Calu3 (cell line): ENCODE data around the gene CDX2. TPM values are rescaled to one million over a fixed set of nuclear protein-coding genes. Genes with fewer than 3 reads are reported as not detected.

Source experiments
- BruUV-seq: library from RNA; stranded (reverse); fragments of 400-500 nt; replicated peaks from 2 replicates; lab custom pipeline; 2021; lab: Mats Ljungman, UMichigan
- CTCF ChIA-PET: fragments of 300-600 bp; sonication (Branson Sonifier 250); formaldehyde crosslinking; loops from one replicate; lab custom pipeline; 2022; ENCODE audit warnings: antibody characterized with exemption; lab: Charles Lee
- DNase-seq: peaks from one replicate; pipeline ENCODE4 v3.0.0; 2022
- H3K27ac Mint-ChIP-seq: one replicate; pipeline ENCODE4 v1.8.0; 2022; ENCODE audit warnings: mixed read lengths; ENCODE audit not compliant: unreplicated experiment
- H3K27me3 Mint-ChIP-seq: one replicate; pipeline ENCODE4 v1.8.0; 2022; ENCODE audit warnings: mixed read lengths; ENCODE audit not compliant: unreplicated experiment
- H3K36me3 Mint-ChIP-seq: one replicate; pipeline ENCODE4 v1.8.0; 2022; ENCODE audit warnings: mild to moderate bottlenecking, moderate library complexity, mixed read lengths; ENCODE audit not compliant: insufficient read depth, unreplicated experiment
- H3K4me1 Mint-ChIP-seq: one replicate; pipeline ENCODE4 v1.8.0; 2022; ENCODE audit warnings: mild to moderate bottlenecking, low read depth, mixed read lengths; ENCODE audit not compliant: unreplicated experiment
- H3K4me3 Mint-ChIP-seq: one replicate; pipeline ENCODE4 v1.8.0; 2022; ENCODE audit warnings: mild to moderate bottlenecking, low read depth, moderate library complexity, mixed read lengths; ENCODE audit not compliant: unreplicated experiment
- H3K9me3 Mint-ChIP-seq: one replicate; pipeline ENCODE4 v1.8.0; 2022; ENCODE audit warnings: low read depth, mixed read lengths; ENCODE audit not compliant: unreplicated experiment
- intact Hi-C: fragments of 100-400 bp; cut with micrococcal nuclease; formaldehyde crosslinking; loops from one replicate; pipeline ENCODE4 v1.10.0; 2022; ENCODE audit not compliant: unreplicated experiment
- total RNA-seq: library from RNA; stranded (reverse); gene quantifications from 2 replicates; pipeline ENCODE4 v1.2.3, GENCODE V29; 2022
- TF ChIP-seq, protein P1 (sequence below): fragments of 200-600 bp; IDR thresholded peaks from one replicate; pipeline ENCODE4 v1.8.0; 2022; ENCODE audit warnings: antibody characterized with exemption; ENCODE audit not compliant: unreplicated experiment

Gene CDX2
- total RNA-seq, 1 experiment from 2014 or later, result not detected

DNA sequence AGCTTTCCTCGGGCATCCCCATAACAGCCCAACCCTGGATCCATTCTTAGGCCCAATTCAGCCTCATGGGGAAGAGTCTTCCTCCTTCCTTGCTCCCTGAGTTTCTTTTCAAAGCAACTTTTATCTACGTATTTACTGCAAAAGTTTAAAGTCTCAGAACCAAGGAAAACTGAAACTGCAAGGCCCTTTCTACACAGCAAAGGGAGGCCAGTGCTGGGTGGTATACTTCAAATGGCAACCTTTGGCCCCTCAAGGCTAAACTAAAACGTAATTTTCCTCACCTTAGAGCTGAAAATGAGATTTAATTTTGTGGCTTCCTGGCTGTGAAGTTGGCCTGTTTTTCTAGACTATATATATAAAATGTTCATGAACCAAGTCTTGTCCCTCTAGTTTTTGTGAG, 5.6 kb downstream of the CDX2 start:
- peaks cover 4% of the 10 kb centered on the region for H3K36me3 Mint-ChIP-seq
- intact Hi-C loops, result no loop called here
- peaks cover 19% of the 10 kb centered on the region for H3K4me1 Mint-ChIP-seq
- no peak overlapping the region for H3K4me3 Mint-ChIP-seq
- no TSS peak for BruUV-seq
- TF ChIP-seq, protein P1, sequence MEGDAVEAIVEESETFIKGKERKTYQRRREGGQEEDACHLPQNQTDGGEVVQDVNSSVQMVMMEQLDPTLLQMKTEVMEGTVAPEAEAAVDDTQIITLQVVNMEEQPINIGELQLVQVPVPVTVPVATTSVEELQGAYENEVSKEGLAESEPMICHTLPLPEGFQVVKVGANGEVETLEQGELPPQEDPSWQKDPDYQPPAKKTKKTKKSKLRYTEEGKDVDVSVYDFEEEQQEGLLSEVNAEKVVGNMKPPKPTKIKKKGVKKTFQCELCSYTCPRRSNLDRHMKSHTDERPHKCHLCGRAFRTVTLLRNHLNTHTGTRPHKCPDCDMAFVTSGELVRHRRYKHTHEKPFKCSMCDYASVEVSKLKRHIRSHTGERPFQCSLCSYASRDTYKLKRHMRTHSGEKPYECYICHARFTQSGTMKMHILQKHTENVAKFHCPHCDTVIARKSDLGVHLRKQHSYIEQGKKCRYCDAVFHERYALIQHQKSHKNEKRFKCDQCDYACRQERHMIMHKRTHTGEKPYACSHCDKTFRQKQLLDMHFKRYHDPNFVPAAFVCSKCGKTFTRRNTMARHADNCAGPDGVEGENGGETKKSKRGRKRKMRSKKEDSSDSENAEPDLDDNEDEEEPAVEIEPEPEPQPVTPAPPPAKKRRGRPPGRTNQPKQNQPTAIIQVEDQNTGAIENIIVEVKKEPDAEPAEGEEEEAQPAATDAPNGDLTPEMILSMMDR, result no peak
- no peak overlapping the region for H3K27ac Mint-ChIP-seq
- peaks cover 29% of the 10 kb centered on the region for H3K27me3 Mint-ChIP-seq
- no peaks in the 10 kb centered on the region for H3K9me3 Mint-ChIP-seq
- DNase-seq, result no peak
- CTCF ChIA-PET, result no interaction called here

DNA sequence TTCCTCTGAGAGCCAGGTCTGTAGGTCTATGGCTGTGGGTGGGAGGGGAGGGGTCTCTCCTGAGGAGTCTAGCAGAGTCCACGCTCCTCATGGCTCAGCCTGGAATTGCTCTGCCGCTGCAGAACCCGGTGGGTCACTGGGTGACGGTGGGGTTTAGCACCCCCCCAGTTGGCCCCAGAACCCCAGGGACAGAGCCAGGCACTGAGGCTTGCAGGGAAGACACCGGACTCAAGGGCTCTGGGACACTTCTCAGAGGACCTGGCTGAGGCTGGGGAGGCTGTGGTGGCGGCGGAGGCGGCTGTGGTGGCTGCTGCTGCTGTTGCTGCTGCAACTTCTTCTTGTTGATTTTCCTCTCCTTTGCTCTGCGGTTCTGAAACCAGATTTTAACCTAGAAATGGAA, 6.1 kb downstream of the CDX2 start:
- DNase-seq, result no peak
- Mint-ChIP-seq H3K27me3 (peaks cover 24% of the 10 kb centered on the region), H3K9me3 (no peaks in the 10 kb centered on the region), H3K4me3 (no peak overlapping the region), H3K36me3 (peaks cover 4% of the 10 kb centered on the region), H3K27ac (no peak overlapping the region), H3K4me1 (peaks cover 17% of the 10 kb centered on the region)
- intact Hi-C loops, result no loop called here
- BruUV-seq, result no TSS peak
- TF ChIP-seq, protein P1, result no peak
- CTCF ChIA-PET, result no interaction called here

DNA sequence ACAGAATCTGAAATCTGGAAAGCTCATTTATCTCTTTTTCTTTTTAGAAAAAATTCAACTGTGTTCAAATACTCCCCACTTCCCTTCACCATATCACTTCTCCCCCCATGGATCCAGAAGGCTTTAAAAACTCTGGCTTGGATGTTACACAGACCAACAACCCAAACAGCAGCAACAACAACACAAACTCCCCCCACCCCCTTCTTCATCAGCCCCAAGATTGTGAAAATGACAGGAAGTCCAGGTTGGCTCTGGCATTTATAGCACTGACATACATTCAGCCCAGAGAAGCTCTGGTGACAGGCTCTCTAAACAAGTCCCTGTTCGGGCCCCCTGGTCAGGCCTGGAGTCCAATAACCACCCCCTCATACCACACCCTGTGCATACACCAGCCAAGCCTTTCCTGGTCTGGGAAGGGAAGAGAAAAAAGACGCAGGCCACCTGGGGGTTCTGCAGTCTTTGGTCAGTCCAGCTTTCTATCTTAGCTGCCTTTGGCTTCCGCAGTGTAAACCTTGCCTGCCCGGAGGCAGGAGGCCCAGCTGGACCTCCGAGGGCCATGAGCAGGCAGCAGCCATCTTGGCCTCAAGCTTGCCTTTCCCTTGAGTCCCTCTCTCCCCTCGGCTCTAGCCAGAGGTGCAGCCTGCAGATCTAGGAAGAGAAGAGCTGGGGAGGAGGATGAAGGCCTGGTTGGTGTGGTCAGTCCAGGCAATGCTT, 6.8 kb downstream of the CDX2 start:
- H3K4me3 Mint-ChIP-seq, result peak overlapping the region; percentile 66
- peaks cover 4% of the 10 kb centered on the region for H3K36me3 Mint-ChIP-seq
- H3K4me1 Mint-ChIP-seq, result peaks cover 10% of the 10 kb centered on the region
- no peaks in the 10 kb centered on the region for H3K9me3 Mint-ChIP-seq
- intact Hi-C loops, result no loop called here
- peak overlapping the region; percentile 29 for H3K27ac Mint-ChIP-seq
- TF ChIP-seq, protein P1, result no peak
- CTCF ChIA-PET, result interaction anchor here (0.7 to 1.5 kb wide), 3 partner anchors 47 to 343 kb away, joined by 3 read pairs; no protein-coding TSS in a partner anchor
- H3K27me3 Mint-ChIP-seq, result peaks cover 17% of the 10 kb centered on the region
- no TSS peak for BruUV-seq
- no peak for DNase-seq

DNA sequence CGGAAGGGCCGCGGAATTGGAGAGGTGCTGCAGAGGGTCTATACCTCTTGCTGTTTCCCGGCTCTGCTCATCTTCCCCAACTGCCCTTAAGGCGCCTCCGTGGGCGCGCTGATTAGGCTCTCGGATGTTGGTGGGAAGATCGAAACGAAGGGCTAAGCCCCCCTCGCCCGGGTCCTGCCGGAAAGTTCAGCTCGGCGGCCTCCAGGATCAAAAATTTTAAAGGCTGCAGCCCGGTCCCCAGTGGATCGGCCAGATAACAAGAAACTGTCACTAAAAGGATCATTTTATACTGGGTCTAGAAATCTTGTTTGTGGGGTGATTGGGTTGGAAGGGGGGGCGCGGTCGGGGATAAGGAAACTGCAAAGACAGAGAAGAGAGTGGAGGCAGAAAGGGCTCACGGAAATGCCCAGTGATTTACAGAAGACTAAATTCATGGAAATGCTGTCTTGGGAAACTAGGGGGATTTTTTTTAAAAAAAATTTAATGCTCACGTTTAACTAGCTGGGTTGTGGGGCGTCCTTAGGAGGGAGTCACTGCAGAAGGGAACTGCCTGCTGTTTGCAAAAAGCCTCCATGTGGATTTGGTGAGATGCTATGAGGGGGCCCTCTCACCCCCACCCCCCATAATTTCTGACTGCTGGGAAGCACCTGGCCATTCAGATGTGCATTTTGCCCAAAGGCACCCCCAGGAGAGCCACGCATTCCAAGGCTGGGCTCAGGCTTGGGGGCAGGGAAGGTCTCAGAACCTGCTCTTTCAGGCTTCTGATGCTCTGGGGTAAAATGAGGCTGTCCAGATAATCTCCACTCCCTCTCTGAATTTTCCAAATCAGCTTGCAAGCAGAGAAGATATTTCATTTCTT, 7.7 kb downstream of the CDX2 start:
- CTCF ChIA-PET, result interaction anchor here (0.7 to 1.7 kb wide), 6 partner anchors 8 to 342 kb away, joined by 3 to 5 read pairs (median 3); partner anchors contain the start of gene CDX2
- H3K9me3 Mint-ChIP-seq, result no peaks in the 10 kb centered on the region
- H3K27ac Mint-ChIP-seq, result peak overlapping the region; percentile 29

More for the DNA sequence above, 7.7 kb downstream of the CDX2 start:
- no TSS peak for BruUV-seq
- H3K36me3 Mint-ChIP-seq, result peaks cover 4% of the 10 kb centered on the region
- H3K4me1 Mint-ChIP-seq, result peaks cover 9% of the 10 kb centered on the region
- intact Hi-C loops, result no loop called here
- no peak for DNase-seq
- H3K4me3 Mint-ChIP-seq, result peak overlapping the region; percentile 66
- TF ChIP-seq, protein P1, result no peak
- peaks cover 10% of the 10 kb centered on the region for H3K27me3 Mint-ChIP-seq
